NCI-H82 (cell line): ENCODE data around the gene XG.
A peak's percentile ranks its signal among the peaks of the same experiment; 100 is the strongest.
"Not testable (repeated sequence)": the region's sequence is repeated elsewhere in the genome, so short reads cannot be mapped to it uniquely, and the experiment has no call there.

ENCODE experiments used
- DNase-seq: peaks from one replicate; lab custom pipeline; 2025; lab: John Stamatoyannopoulos, UW

Gene XG

GRCh38 chrX:2733286-2733685, 18.6 kb upstream of the XG start:
- no peak for DNase-seq

DNA sequence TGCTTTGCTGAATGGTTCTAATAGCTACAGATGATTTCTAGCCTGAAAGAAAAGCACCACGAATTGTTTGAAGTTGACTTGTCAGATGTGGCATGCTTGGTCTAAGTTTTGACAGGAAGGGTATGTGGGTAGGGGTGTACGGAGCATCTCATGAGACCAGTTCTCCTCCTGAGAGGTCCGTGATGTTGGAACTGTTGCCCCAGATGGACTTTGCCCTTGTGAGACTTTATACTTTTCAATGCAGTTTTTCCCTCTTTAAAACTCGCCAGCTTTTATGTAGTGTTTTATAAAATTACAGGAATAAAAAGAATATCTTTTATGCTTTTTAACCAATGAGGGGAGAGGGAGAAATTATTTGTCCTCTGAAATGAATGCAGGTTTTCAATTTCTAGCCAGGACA, 16.6 kb upstream of the XG start:
- no peak for DNase-seq

DNA sequence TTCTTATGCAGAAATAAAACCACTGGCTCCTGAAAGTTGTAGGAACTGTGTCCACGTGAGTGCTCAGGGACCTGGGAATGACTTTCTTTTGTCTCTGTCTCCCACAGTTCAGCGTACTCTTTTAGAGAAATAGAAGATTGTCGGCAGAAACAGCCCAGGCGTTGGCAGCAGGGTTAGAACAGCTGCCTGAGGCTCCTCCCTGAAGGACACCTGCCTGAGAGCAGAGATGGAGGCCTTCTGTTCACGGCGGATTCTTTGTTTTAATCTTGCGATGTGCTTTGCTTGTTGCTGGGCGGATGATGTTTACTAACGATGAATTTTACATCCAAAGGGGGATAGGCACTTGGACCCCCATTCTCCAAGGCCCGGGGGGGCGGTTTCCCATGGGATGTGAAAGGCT, 11.2 kb upstream of the XG start:
- no peak for DNase-seq

- no peak for DNase-seq
Observed at GRCh38 chrX:2741386-2741785, 10.5 kb upstream of the XG start.

DNA sequence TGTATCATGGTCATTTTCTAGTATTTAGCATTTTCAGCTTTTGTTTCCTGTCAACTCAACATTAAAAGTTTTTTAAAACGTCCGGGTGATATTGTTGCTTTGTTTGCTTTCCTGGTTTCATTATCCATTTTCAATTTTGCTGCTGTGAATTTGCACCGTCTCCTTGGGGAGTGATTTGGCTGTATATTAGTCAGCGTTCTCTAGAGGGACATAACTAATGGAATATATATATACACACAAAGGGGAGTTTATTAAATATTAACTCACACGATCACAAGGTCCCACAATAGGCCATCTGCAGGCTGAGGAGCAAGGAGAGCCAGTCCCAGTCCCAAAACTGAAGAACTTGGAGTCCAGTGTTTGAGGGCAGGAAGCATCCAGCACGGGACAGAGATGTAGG, 5.6 kb upstream of the XG start:
- DNase-seq, result not testable (repeated sequence)

GRCh38 chrX:2748171-2748814, 3.5 kb upstream of the XG start:
- DNase-seq, result no peak

DNA sequence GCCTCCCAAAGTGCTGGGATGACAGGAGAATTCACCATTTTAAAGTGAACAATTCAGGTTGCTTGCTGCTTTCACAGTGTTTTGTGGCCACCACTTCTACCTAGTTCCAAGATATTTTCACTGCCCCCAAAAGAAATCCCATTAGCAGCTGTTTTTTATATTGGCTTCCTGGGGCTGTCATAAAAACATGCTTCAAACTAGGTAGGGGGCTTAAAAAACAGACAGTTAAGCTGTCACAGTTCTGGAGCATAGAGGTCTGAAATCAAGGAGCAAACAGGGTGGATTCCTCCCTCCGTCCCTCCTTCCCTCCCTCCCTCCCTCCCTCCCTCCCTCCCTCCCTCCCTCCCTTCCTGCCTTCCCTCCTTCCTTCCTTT, 3.0 kb upstream of the XG start:
- no peak for DNase-seq

DNA sequence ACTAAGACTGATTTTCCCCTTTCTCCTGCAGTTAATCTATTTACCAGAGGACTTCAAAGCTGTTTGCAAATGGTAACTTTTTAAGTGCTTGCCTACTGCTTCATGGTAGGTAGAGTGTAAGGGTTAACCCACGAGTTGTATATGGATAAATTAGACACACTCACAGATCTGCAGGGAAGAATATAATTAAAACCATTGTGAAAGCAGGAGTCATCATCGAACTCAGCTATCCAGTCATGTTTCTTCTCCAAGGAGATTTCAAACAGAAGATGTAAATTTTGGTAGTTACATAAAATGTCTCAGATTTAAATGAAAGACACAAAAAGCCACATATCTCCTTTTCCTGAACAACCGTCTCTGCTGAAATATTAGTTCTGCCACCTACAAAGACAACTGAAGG, 549 bp upstream of the XG start:
- no peak for DNase-seq

GRCh38 chrX:2752441-2752840, 601 bp downstream of the XG start:
- not testable (repeated sequence) for DNase-seq

DNA sequence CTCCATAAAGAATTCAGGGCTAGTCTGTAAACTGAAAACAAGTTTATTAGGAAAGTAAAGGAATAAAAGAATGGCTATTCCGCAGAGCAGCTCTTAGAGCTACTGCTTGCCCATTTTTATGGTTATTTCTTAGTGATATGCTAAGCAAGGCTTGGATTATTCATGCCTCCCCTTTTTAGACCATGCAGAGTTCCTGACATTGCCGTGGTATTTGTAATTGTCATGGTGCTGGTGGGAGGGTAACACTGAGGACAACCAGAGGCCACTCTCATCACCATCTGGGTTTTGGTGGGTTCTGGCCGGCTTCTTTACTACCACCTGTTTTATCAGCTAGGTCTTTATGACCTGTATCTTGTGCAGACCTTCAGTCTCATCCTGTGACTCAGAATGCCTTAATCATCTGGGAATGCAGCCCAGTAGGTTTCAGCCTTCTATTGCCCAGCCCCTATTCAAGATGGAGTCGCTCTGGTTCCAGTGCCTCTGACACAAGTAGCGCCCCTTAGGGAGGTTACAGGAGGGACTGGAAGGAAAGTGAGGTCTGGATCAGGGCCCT, 3.4 kb downstream of the XG start:
- DNase-seq, result not testable (repeated sequence)

DNA sequence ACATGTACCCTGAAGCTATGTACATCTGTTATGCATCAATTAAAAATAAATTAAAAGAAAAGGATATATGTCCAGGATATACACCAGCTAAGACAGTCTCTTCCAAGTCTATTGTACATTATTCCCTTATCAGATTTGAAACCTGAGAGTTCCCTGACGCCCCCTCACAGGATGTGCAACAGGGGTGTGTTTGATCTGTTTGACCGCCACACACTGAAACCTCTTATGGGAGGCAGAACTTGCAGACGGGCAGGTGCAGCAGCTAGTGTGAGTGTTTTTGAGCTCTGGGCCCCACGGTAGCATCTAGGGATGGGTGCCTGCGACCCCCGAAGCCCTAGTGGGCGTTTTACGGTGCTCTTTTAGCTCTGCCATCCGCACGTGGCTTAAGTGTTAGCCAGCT, 4.7 kb downstream of the XG start:
- no peak for DNase-seq

DNA sequence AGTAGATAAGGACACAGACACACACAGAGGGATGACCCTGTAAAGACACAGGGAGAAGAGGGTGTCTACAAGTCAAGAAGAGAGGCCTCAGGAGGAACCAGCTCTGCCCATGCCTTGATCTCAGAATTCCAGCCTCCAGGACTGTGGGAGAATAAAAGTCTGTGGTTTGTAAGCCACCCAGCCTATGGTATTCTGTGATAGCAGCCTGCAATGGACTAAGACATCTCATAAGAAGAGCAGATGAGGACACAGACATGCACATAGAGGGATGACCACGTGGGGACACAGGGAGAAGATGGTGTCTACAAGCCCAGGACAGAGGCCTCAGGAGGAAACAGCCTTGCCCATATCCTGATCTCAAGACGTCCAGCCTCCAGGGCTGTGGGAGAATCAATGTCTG, 9.4 kb downstream of the XG start:
- no peak for DNase-seq

DNA sequence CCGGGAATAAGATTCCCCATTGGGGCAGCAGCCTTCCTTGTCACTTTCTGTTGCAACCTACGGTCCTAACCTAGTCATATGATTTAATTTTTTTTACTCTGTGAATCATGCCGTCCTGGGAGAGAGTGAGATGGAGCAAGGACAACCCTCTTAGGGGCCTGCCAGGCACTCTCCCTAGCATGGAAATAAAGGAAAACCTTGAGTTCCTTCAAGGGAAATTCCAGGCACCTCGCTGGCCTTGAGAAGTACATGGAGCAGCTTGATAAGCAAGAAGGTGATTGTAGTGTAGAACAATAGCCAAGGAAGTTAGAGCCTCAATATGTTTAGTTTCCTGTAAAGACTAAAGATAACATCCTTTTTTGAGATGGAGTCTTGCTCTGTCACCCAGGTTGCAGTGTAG, 10.8 kb downstream of the XG start:
- not testable (repeated sequence) for DNase-seq

GRCh38 chrX:2764766-2765548, 13.1 kb downstream of the XG start:
- DNase-seq, result not testable (repeated sequence)

- no peak for DNase-seq
Observed at GRCh38 chrX:2765549-2765830, 13.7 kb downstream of the XG start.

DNA sequence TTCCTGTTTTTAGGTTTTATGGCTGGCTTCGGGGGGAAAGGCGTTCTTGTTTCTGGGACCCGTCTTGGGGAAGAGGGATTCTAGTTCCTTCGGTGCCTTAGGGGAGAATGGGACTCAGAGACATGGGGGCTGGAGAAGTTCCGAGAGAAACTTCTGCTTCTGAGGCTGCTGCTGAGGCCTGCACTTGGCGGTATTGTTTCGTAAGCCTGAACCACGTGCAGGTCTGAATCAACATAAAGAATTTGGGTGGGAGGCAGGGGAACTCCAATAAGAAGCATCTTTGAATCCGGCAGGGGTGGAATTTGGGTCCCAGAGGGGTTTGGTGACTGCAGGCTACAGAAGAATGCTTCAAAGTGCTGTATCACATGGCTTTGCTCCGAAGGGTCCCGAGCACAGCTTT, 15.1 kb downstream of the XG start:
- no peak for DNase-seq

- peak; percentile 95 for DNase-seq
Observed at GRCh38 chrX:2767631-2768455, 16.0 kb downstream of the XG start.

GRCh38 chrX:2769615-2770014, 17.8 kb downstream of the XG start:
- no peak for DNase-seq

DNA sequence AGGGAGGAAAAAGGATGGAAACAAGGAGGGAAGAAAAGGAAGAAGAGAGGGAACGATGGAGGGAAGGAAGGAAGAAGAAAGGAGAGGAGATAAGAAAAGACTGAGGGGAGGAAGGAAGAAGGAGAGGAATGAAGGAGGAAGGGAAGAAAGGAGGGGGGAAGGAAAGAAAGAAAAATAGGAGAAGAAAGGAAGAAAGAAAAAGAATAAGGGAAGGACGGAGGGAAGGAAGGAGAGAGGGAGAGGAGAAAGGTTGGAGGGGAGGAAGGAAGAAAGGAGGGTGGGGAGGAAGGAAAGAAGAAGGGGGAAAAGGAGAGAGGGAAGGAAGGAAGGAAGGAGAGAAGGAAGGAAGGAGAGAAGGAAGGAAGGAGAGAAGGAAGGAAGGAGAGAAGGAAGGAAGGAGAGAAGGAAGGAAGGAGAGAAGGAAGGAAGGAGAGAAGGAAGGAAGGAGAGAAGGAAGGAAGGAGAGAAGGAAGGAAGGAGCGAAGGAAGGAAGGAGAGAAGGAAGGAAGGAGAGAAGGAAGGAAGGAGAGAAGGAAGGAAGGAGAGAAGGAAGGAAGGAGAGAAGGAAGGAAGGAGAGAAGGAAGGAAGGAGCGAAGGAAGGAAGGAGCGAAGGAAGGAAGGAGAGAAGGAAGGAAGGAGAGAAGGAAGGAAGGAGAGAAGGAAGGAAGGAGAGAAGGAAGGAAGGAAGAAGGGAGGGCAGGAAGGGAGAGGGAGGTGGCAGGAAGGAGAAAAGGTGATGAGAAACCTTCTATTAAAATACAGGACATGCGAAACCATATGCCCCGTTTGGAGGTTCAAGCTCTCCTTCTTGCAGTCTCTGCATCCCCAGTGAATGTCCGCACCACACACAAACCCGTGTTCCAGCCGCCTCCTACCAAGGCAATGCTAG, 21.6 kb downstream of the XG start:
- DNase-seq, result peak; percentile 2

- no peak for DNase-seq
Observed at GRCh38 chrX:2774057-2774456, 22.2 kb downstream of the XG start.

- no peak for DNase-seq
Observed at GRCh38 chrX:2774776-2775175, 22.9 kb downstream of the XG start.
